SK-N-SH (cell line): ENCODE results near the gene PAFAH1B2. TPM values are rescaled to one million over a fixed set of nuclear protein-coding genes. Genes with fewer than 3 reads are reported as not detected.

ENCODE experiments used
- CTCF ChIA-PET: fragments of 300-600, 350-600 bp; formaldehyde crosslinking; extraction: SDS; loops from one replicate; lab custom pipeline; 2021; lab: Yijun Ruan, JAX
- POLR2A ChIA-PET: fragments of 350-600 bp; sonication (Branson Sonifier 250); formaldehyde crosslinking; extraction: SDS; loops from one replicate; lab custom pipeline; 2020; ENCODE audit warnings: antibody characterized with exemption, inconsistent platforms; lab: Yijun Ruan, JAX
- DNase-seq: peaks from one replicate; pipeline ENCODE4 v3.0.0; 2012
- H2AFZ ChIP-seq: fragments of 200-600 bp; sonication (generic); 2 replicates; pipeline ENCODE4 v1.8.1; 2016; ENCODE audit warnings: antibody characterized with exemption, mild to moderate bottlenecking, low read depth
- H3F3A ChIP-seq: fragments of 200-600 bp; sonication (generic); replicated peaks from 2 replicates; pipeline ENCODE3; 2016; ENCODE audit warnings: antibody characterized with exemption, mild to moderate bottlenecking; ENCODE audit not compliant: insufficient read depth
- H3K27ac ChIP-seq, 2 experiments: fragments of 200-500 bp in 1 of 2; fragments of 200-600 bp in 1 of 2; sonication (Bioruptor generic) in 1 of 2; sonication (generic), shearing (Covaris generic) in 1 of 2; 2 replicates each; pipeline versions ENCODE4 v1.5.1 to v1.6.1; 2014 to 2016; ENCODE audit warnings: low read depth in 2 of 2, inconsistent platforms in 1 of 2, low read length in 1 of 2, mild to moderate bottlenecking in 1 of 2, mixed read lengths in 1 of 2
- H3K27me3 ChIP-seq: fragments of 200-600 bp; sonication (generic), shearing (Covaris generic); 2 replicates; pipeline ENCODE4 v1.6.1; 2016; ENCODE audit warnings: mixed run types; ENCODE audit not compliant: insufficient read depth
- H3K36me3 ChIP-seq, 2 experiments: fragments of 200-500 bp in 1 of 2; fragments of 200-600 bp in 1 of 2; sonication (Bioruptor generic) in 1 of 2; sonication (generic) in 1 of 2; replicated peaks in 1 of 2; 2 replicates each; pipeline versions ENCODE3 to v1.5.1; 2014 to 2016; ENCODE audit warnings: low read length in 1 of 2, mild to moderate bottlenecking in 1 of 2; ENCODE audit not compliant: insufficient read depth in 2 of 2, control insufficient read depth in 1 of 2
- H3K4me1 ChIP-seq, 2 experiments: fragments of 200-500 bp in 1 of 2; fragments of 200-600 bp in 1 of 2; sonication (Bioruptor generic) in 1 of 2; sonication (generic), shearing (Covaris generic) in 1 of 2; 2 replicates each; pipeline versions ENCODE4 v1.5.1 to v1.6.1; 2014 to 2016; ENCODE audit warnings: low read depth in 1 of 2, low read length in 1 of 2, mixed run types in 1 of 2; ENCODE audit not compliant: insufficient read depth in 2 of 2, control insufficient read depth in 1 of 2
- H3K4me2 ChIP-seq: fragments of 200-600 bp; sonication (generic), shearing (Covaris generic); 2 replicates; pipeline ENCODE4 v1.6.1; 2017; ENCODE audit warnings: mixed run types
- H3K4me3 ChIP-seq, 2 experiments: fragments of 200-500 bp in 1 of 2; fragments of 200-600 bp in 1 of 2; sonication (Bioruptor generic) in 1 of 2; sonication (generic), shearing (Covaris generic) in 1 of 2; 2 replicates each; pipeline versions ENCODE4 v1.5.1 to v1.8.1; 2014 to 2016; ENCODE audit warnings: low read depth in 2 of 2, inconsistent platforms in 1 of 2, low read length in 1 of 2, mild to moderate bottlenecking in 1 of 2, mixed read lengths in 1 of 2, moderate library complexity in 1 of 2
- H3K79me2 ChIP-seq: fragments of 200-600 bp; sonication (generic); 2 replicates; pipeline ENCODE4 v1.8.1; 2017; ENCODE audit warnings: mild to moderate bottlenecking; ENCODE audit not compliant: insufficient read depth
- H3K9ac ChIP-seq: fragments of 200-600 bp; sonication (generic); 2 replicates; pipeline ENCODE4 v1.6.1; 2017; ENCODE audit warnings: mixed run types
- H3K9me2 ChIP-seq: fragments of 200-600 bp; sonication (generic); 2 replicates; pipeline ENCODE4 v1.6.1; 2017; ENCODE audit warnings: mixed run types
- H3K9me3 ChIP-seq: fragments of 200-600 bp; sonication (generic); 2 replicates; pipeline ENCODE4 v1.6.1; 2017; ENCODE audit warnings: mixed run types, mild to moderate bottlenecking, moderate library complexity
- H4K20me1 ChIP-seq: fragments of 200-600 bp; sonication (generic); 2 replicates; pipeline ENCODE4 v1.6.1; 2017; ENCODE audit warnings: mild to moderate bottlenecking, mixed run types; ENCODE audit not compliant: insufficient read depth
- CTCF ChIP-seq: fragments of 200-600 bp; sonication (generic); IDR thresholded peaks from 2 replicates; pipeline ENCODE4 v1.6.1; 2017; ENCODE audit warnings: antibody characterized with exemption, mild to moderate bottlenecking, moderate library complexity
- ELF1 ChIP-seq: IDR thresholded peaks from 2 replicates; pipeline ENCODE4 v1.4.0; 2012
- EZH2phosphoT487 ChIP-seq: fragments of 200-600 bp; sonication (generic); IDR thresholded peaks from 2 replicates; pipeline ENCODE4 v1.6.1; 2017; ENCODE audit warnings: low read depth, mixed run types, mild to moderate bottlenecking, antibody characterized with exemption, moderate library complexity, borderline replicate concordance
- FOXJ3 ChIP-seq: sonication (generic); formaldehyde crosslinking; IDR thresholded peaks from 2 replicates; pipeline ENCODE4 v1.5.1; 2020; ENCODE audit warnings: mild to moderate bottlenecking, missing genetic modification reagents
- IRF3 ChIP-seq: fragments of 150-350 bp; IDR thresholded peaks from 2 replicates; pipeline ENCODE4 v1.6.1; 2016; ENCODE audit warnings: mild to moderate bottlenecking, low read depth, low read length
- JUND ChIP-seq: IDR thresholded peaks from 2 replicates; pipeline ENCODE4 v1.4.0; 2012
- PBX3 ChIP-seq: IDR thresholded peaks from 2 replicates; pipeline ENCODE4; 2012
- RAD21 ChIP-seq: IDR thresholded peaks from 2 replicates; pipeline ENCODE4 v1.6.1; 2012; ENCODE audit warnings: mild to moderate bottlenecking, low read length
- REST ChIP-seq: IDR thresholded peaks from 2 replicates; pipeline ENCODE4 v1.6.1; 2012; ENCODE audit warnings: mild to moderate bottlenecking, low read depth, low read length, moderate library complexity
- RFX5 ChIP-seq: IDR thresholded peaks from 2 replicates; pipeline ENCODE4 v1.6.1; 2012; ENCODE audit warnings: mild to moderate bottlenecking, improper control_type of control experiment, low read length
- RXRA ChIP-seq: IDR thresholded peaks from 2 replicates; pipeline ENCODE4 v1.4.0; 2012; ENCODE audit warnings: low read depth, mild to moderate bottlenecking, borderline replicate concordance
- TAF1 ChIP-seq: IDR thresholded peaks from 2 replicates; pipeline ENCODE4 v1.6.1; 2012; ENCODE audit warnings: low read depth, mild to moderate bottlenecking, low read length, moderate library complexity, borderline replicate concordance
- TCF12 ChIP-seq: IDR thresholded peaks from 2 replicates; pipeline ENCODE4 v1.4.0; 2012
- USF1 ChIP-seq: IDR thresholded peaks from 2 replicates; pipeline ENCODE4 v1.4.0; 2012; ENCODE audit warnings: low read depth, borderline replicate concordance
- USF2 ChIP-seq: fragments of 150-350 bp; IDR thresholded peaks from 2 replicates; pipeline ENCODE4 v1.6.1; 2017; ENCODE audit warnings: antibody characterized with exemption, low read length, low read depth, borderline replicate concordance
- ZBTB33 ChIP-seq: IDR thresholded peaks from 2 replicates; pipeline ENCODE4 v1.4.0; 2012; ENCODE audit warnings: low read depth, borderline replicate concordance
- WGBS: methylation state at CpG from one replicate; pipeline ENCODE4 v1.1.6; 2017; ENCODE audit warnings: low lambda C conversion rate; 5-methylcytosine and 5-hydroxymethylcytosine counted together
- polyA plus RNA-seq, 3 experiments: library from polyadenylated mRNA; depleted of rRNA; stranded (reverse); fragments of >200 nt; gene quantifications; 2 replicates each; pipeline ENCODE4 v1.2.3, GENCODE V29; 2012

The PAFAH1B2 gene
- polyA plus RNA-seq, 1 of the 3 experiments (the other 2 are of a cell fraction), result 19.6 TPM

GRCh38 chr11:117220568-117220967 lies 76.5 kb downstream of the PAFAH1B2 start:
- Histone ChIP-seq H3K79me2 (no peaks in the 10 kb centered on the region), H3K36me3 (peaks cover 30 to 65% of the 10 kb centered on the region in 2 experiments), H3K9ac (no peak overlapping the region), H3K4me2 (no peak overlapping the region), H3K27me3 (no peaks in the 10 kb centered on the region), H3K4me3 (no peak overlapping the region), H3K9me2 (no peaks in the 10 kb centered on the region), H3K4me1 (peaks cover 2 to 11% of the 10 kb centered on the region in 2 experiments; a peak in 2 of 4 replicates), H4K20me1 (no peaks in the 10 kb centered on the region), H3K27ac (no peak overlapping the region), H3K9me3 (no peaks in the 10 kb centered on the region), H2AFZ (no peak overlapping the region), H3F3A (peaks cover 6% of the 10 kb centered on the region)
- WGBS, result 96% methylated on average over 6 of the region's 9 CpGs
- CTCF ChIA-PET, result interaction anchor here (1.2 to 2.8 kb wide), 3 partner anchors 12 to 115 kb away, joined by 3 to 21 read pairs (median 3); partner anchors contain the start of genes PCSK7 and RNF214
- POLR2A ChIA-PET, result interaction anchor here (1.1 kb wide), 1 partner anchor 9 kb away, joined by 3 read pairs; no protein-coding TSS in a partner anchor
- TF ChIP-seq REST (no peak), USF1 (no peak), RFX5 (no peak), PBX3 (no peak), CTCF (no peak), IRF3 (no peak), RAD21 (no peak), ZBTB33 (no peak), JUND (no peak), RXRA (no peak), EZH2phosphoT487 (no peak), TCF12 (no peak), USF2 (no peak), TAF1 (no peak), FOXJ3 (CRISPR knock-in tag) (no peak), ELF1 (no peak)
- DNase-seq, result no peak
